Measurements from ENCODE around the gene RNU6-9.

The RNU6-9 gene

GRCh38 chr19:887072-887471 is 6.2 kb upstream of the RNU6-9 start:
- Histone ChIP-seq H3K27ac (ENCODE audit: low read depth, low read length) (no peak overlapping the region), H3K27me3 (ENCODE audit: control insufficient read depth, low read length) (no peaks in the 10 kb centered on the region), H3K4me1 (ENCODE audit: control insufficient read depth, low read length) (peaks cover 9% of the 10 kb centered on the region), H3K9me3 (ENCODE audit: control insufficient read depth, insufficient read depth, low read length) (no peaks in the 10 kb centered on the region), H3K9me2 (replicated peaks; ENCODE audit: control insufficient read depth, low read length) (no peaks in the 10 kb centered on the region), H3K4me3 (ENCODE audit: low read length) (no peak overlapping the region), H3K4me2 (ENCODE audit: low read length) (no peak overlapping the region), H3K79me2 (ENCODE audit: control insufficient read depth, low read length) (peaks cover 8% of the 10 kb centered on the region), H3K36me3 (ENCODE audit: control insufficient read depth, low read length) (peaks cover 13% of the 10 kb centered on the region), H3F3A (ENCODE audit: control insufficient read depth, insufficient read depth) (no peaks in the 10 kb centered on the region), H4K20me1 (ENCODE audit: control insufficient read depth, insufficient read depth, low read depth, low read length) (no peaks in the 10 kb centered on the region)
- TF ChIP-seq EZH2phosphoT487 (IDR thresholded peaks at IDR 0.05; ENCODE audit: borderline replicate concordance, low read length) (no peak), CTCF (IDR thresholded peaks at IDR 0.05; ENCODE audit: low read depth, low read length, poor library complexity, severe bottlenecking) (no peak)

DNA sequence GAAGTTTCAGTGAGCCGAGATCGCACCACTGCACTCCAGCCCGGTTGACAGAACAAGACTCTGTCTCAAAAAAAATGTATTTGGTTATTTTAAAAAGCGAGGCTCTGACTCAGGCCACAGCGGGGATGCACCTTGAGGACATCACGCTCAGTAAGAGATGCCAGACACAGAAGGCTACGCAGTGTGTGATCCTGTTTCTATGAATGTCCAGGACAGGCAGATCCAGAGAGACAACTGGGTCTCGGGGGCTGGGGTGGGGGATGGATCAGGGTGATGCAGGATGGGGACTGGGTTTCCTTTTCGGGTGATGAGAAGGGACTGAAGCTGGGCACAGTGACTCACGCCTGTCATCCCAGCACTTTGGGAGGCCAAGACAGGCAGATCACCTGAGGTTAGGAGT is 5.7 kb upstream of the RNU6-9 start:
- H3K27me3 ChIP-seq (ENCODE audit: control insufficient read depth, low read length), result no peaks in the 10 kb centered on the region

GRCh38 chr19:888581-889385 is 4.5 kb upstream of the RNU6-9 start:
- Histone ChIP-seq H3K27me3 (ENCODE audit: control insufficient read depth, low read length) (no peaks in the 10 kb centered on the region), H3K79me2 (ENCODE audit: control insufficient read depth, low read length) (peaks cover 12% of the 10 kb centered on the region), H3K4me1 (ENCODE audit: control insufficient read depth, low read length) (peaks cover 18% of the 10 kb centered on the region), H4K20me1 (ENCODE audit: control insufficient read depth, insufficient read depth, low read depth, low read length) (no peaks in the 10 kb centered on the region), H3K9me2 (replicated peaks; ENCODE audit: control insufficient read depth, low read length) (no peaks in the 10 kb centered on the region), H3F3A (ENCODE audit: control insufficient read depth, insufficient read depth) (no peaks in the 10 kb centered on the region), H3K4me3 (ENCODE audit: low read length) (no peak overlapping the region), H3K27ac (ENCODE audit: low read depth, low read length) (no peak overlapping the region), H3K4me2 (ENCODE audit: low read length) (peak overlapping the region; percentile 16; the same call in 1 of the 2 replicates), H3K9me3 (ENCODE audit: control insufficient read depth, insufficient read depth, low read length) (no peaks in the 10 kb centered on the region), H3K36me3 (ENCODE audit: control insufficient read depth, low read length) (peaks cover 13% of the 10 kb centered on the region)
- TF ChIP-seq EZH2phosphoT487 (IDR thresholded peaks at IDR 0.05; ENCODE audit: borderline replicate concordance, low read length), result no peak
- no peak for TF ChIP-seq CTCF (IDR thresholded peaks at IDR 0.05; ENCODE audit: low read depth, low read length, poor library complexity, severe bottlenecking)

More for the DNA sequence above, 5.7 kb upstream of the RNU6-9 start:
- Histone ChIP-seq H3K27ac (ENCODE audit: low read depth, low read length) (no peak overlapping the region), H3K4me2 (ENCODE audit: low read length) (no peak overlapping the region), H3K9me3 (ENCODE audit: control insufficient read depth, insufficient read depth, low read length) (no peaks in the 10 kb centered on the region), H3K4me1 (ENCODE audit: control insufficient read depth, low read length) (peaks cover 12% of the 10 kb centered on the region), H4K20me1 (ENCODE audit: control insufficient read depth, insufficient read depth, low read depth, low read length) (no peaks in the 10 kb centered on the region), H3K4me3 (ENCODE audit: low read length) (no peak overlapping the region), H3K36me3 (ENCODE audit: control insufficient read depth, low read length) (peaks cover 13% of the 10 kb centered on the region), H3K9me2 (replicated peaks; ENCODE audit: control insufficient read depth, low read length) (no peaks in the 10 kb centered on the region), H3K79me2 (ENCODE audit: control insufficient read depth, low read length) (peaks cover 12% of the 10 kb centered on the region), H3F3A (ENCODE audit: control insufficient read depth, insufficient read depth) (no peaks in the 10 kb centered on the region)
- TF ChIP-seq CTCF (IDR thresholded peaks at IDR 0.05; ENCODE audit: low read depth, low read length, poor library complexity, severe bottlenecking) (no peak), EZH2phosphoT487 (IDR thresholded peaks at IDR 0.05; ENCODE audit: borderline replicate concordance, low read length) (no peak)

Data from DOHH2 (cell line).